HL-60 (cell line): Measurements from ENCODE around the gene C11orf91.

Source experiments
- DNase-seq, 2 experiments: peaks; one replicate each; pipeline ENCODE4 v3.0.0-alpha.2; 2010 to 2020; ENCODE audit warnings: low read depth in 1 of 2, low spot score in 1 of 2
- H3K27ac ChIP-seq: fragments of 250-450 bp; sonication (Bioruptor Pico); replicated peaks from 2 replicates; pipeline ENCODE4 v1.5.1; 2020; ENCODE audit warnings: mild to moderate bottlenecking, moderate library complexity
- H3K27me3 ChIP-seq: fragments of 250-450 bp; sonication (Bioruptor Pico); 2 replicates; pipeline ENCODE4 v1.5.1; 2021; ENCODE audit warnings: mild to moderate bottlenecking, moderate library complexity; ENCODE audit not compliant: insufficient read depth, poor library complexity, severe bottlenecking
- H3K4me3 ChIP-seq: replicated peaks from 2 replicates; pipeline ENCODE4 v1.5.1; 2011; ENCODE audit warnings: mild to moderate bottlenecking, control low read depth, low read length; ENCODE audit not compliant: insufficient read depth
- CTCF ChIP-seq: IDR thresholded peaks from one replicate; pipeline ENCODE4 v1.5.1; 2011; ENCODE audit warnings: low read length, control low read depth, inconsistent platforms; ENCODE audit not compliant: insufficient read depth
- GABPA ChIP-seq: IDR thresholded peaks from 2 replicates; pipeline ENCODE4 v1.6.1; 2012; ENCODE audit warnings: low read depth
- POLR2AphosphoS5 ChIP-seq: IDR thresholded peaks from 2 replicates; pipeline ENCODE4 v1.6.1; 2012; ENCODE audit warnings: low read depth
- REST ChIP-seq: IDR thresholded peaks from 2 replicates; pipeline ENCODE4 v1.6.1; 2012; ENCODE audit warnings: low read depth; ENCODE audit not compliant: insufficient replicate concordance
- SPI1 ChIP-seq: IDR thresholded peaks from 2 replicates; pipeline ENCODE4 v1.6.1; 2012; ENCODE audit warnings: low read depth, mild to moderate bottlenecking, borderline replicate concordance

The C11orf91 gene

GRCh38 chr11:33704240-33705002, 3.8 kb upstream of the C11orf91 start:
- no peaks in the 10 kb centered on the region for H3K27me3 ChIP-seq
- H3K4me3 ChIP-seq = no peak overlapping the region
- H3K27ac ChIP-seq = no peak overlapping the region
- no peak for DNase-seq
- TF ChIP-seq CTCF (no peak), GABPA (no peak), SPI1 (no peak), POLR2AphosphoS5 (no peak), REST (no peak)

DNA sequence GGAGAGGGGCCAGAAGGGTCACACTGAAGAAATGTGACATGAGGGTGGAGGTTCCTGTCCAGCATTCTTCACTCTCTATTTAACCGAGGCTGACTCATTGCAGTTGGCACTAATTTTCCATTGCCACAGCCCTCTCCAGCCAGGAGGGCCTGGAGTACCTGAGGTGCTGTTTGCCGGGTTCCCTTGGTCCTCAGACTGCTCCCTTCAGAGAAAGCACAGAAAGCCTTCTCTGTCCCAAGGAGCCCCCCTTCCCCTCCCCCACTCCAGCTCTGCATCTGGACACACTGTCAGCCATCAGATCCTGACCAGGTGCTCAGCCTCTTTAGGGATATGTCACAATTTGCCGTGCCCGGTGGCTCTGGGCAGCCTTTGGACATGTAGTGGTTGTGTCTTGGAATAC, 3.2 kb upstream of the C11orf91 start:
- TF ChIP-seq REST (no peak), GABPA (no peak)
- no peak for DNase-seq
- no peaks in the 10 kb centered on the region for H3K27me3 ChIP-seq
- H3K4me3 ChIP-seq = no peak overlapping the region
- no peak overlapping the region for H3K27ac ChIP-seq

- TF ChIP-seq GABPA (no peak), SPI1 (no peak), REST (no peak), POLR2AphosphoS5 (no peak), CTCF (no peak)
- H3K27ac ChIP-seq = no peak overlapping the region
- H3K27me3 ChIP-seq = no peaks in the 10 kb centered on the region
- no peak for DNase-seq
- no peak overlapping the region for H3K4me3 ChIP-seq
Measured at GRCh38 chr11:33703234-33703633, 2.6 kb upstream of the C11orf91 start.
